BE2C (cell line): ENCODE data around the gene REL.

Source experiments
- DNase-seq: peaks from one replicate; pipeline ENCODE4 v3.0.0-alpha.2; 2020
- H3K27me3 ChIP-seq: fragments of 250-450 bp; sonication (Bioruptor Pico); 2 replicates; pipeline ENCODE4 v1.5.1; 2020; ENCODE audit warnings: mild to moderate bottlenecking
- H3K36me3 ChIP-seq: fragments of 250-450 bp; sonication (Bioruptor Pico); 2 replicates; pipeline ENCODE4 v1.5.1; 2020; ENCODE audit warnings: mild to moderate bottlenecking
- H3K4me1 ChIP-seq: fragments of 250-450 bp; sonication (Bioruptor Pico); 2 replicates; pipeline ENCODE4 v1.5.1; 2020
- H3K4me3 ChIP-seq: 2 replicates; pipeline ENCODE4 v1.5.1; 2011; ENCODE audit warnings: low read depth, low read length
- H3K9me3 ChIP-seq: fragments of 250-450 bp; sonication (Bioruptor Pico); 2 replicates; pipeline ENCODE4 v1.5.1; 2020
- CTCF ChIP-seq: IDR thresholded peaks from 2 replicates; pipeline ENCODE4 v1.5.1; 2012; ENCODE audit warnings: mild to moderate bottlenecking, low read depth, low read length

Gene REL

GRCh38 chr2:60838481-60838880, 42.9 kb upstream of the REL start:
- no peak for DNase-seq
- H3K36me3 ChIP-seq: no peaks in the 10 kb centered on the region
- H3K4me3 ChIP-seq: no peak overlapping the region
- no peaks in the 10 kb centered on the region for H3K27me3 ChIP-seq
- no peaks in the 10 kb centered on the region for H3K9me3 ChIP-seq
- H3K4me1 ChIP-seq: no peaks in the 10 kb centered on the region
- TF ChIP-seq CTCF: no peak

- no peak for TF ChIP-seq CTCF
- DNase-seq: no peak
- H3K36me3 ChIP-seq: no peaks in the 10 kb centered on the region
- no peaks in the 10 kb centered on the region for H3K4me1 ChIP-seq
- H3K4me3 ChIP-seq: no peak overlapping the region
- no peaks in the 10 kb centered on the region for H3K9me3 ChIP-seq
- no peaks in the 10 kb centered on the region for H3K27me3 ChIP-seq
Measured at GRCh38 chr2:60839126-60839813, 42.1 kb upstream of the REL start.

DNA sequence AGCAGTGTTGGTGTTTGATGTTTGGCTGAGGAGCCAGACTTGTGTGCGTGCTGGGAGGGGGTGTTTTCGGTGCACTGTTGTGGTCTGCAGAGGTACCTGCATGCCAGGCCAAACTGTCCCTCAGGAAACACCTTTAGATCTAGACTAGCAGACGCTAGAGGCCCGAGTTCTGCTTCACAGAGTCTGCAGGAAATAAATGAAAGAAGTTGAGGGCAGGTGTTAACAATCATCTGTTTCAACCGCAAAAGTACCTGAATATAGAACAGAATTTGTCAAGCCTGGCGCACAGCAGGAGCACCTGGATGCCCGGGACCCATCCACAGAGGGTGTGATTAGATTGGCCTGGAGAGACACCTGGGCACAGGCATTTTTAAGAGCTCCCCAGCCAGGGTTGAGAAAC, 40.5 kb upstream of the REL start:
- H3K4me3 ChIP-seq: no peak overlapping the region
- no peaks in the 10 kb centered on the region for H3K36me3 ChIP-seq
- no peak for DNase-seq
- no peaks in the 10 kb centered on the region for H3K27me3 ChIP-seq
- no peak for TF ChIP-seq CTCF
- no peaks in the 10 kb centered on the region for H3K4me1 ChIP-seq
- no peaks in the 10 kb centered on the region for H3K9me3 ChIP-seq

GRCh38 chr2:60843006-60843405, 38.4 kb upstream of the REL start:
- no peaks in the 10 kb centered on the region for H3K9me3 ChIP-seq
- no peak overlapping the region for H3K4me3 ChIP-seq
- no peaks in the 10 kb centered on the region for H3K27me3 ChIP-seq
- H3K4me1 ChIP-seq: no peaks in the 10 kb centered on the region
- no peaks in the 10 kb centered on the region for H3K36me3 ChIP-seq
- no peak for TF ChIP-seq CTCF
- DNase-seq: no peak

DNA sequence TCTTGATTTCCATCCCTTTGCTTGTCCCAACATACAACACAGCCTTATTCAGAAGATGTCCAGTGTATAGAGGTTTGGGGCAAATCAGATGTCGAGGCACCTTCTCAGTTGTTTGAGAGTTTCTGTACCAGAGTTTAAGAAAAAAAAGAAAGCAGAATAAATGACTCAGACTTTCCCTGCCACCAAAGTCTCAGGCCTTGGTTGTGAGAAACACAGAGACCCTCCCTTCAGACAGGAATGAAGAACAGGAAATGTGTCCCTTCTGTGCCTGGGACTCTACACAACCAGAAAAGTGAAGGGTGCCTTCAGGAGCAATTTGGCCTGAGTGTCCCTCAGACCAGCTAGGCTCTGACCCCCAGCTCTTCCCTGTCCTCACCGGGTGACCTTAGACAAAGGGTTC, 37.3 kb upstream of the REL start:
- no peak overlapping the region for H3K4me3 ChIP-seq
- no peak for DNase-seq
- no peaks in the 10 kb centered on the region for H3K27me3 ChIP-seq
- no peaks in the 10 kb centered on the region for H3K36me3 ChIP-seq
- H3K9me3 ChIP-seq: no peaks in the 10 kb centered on the region
- no peak for TF ChIP-seq CTCF
- H3K4me1 ChIP-seq: no peaks in the 10 kb centered on the region

DNA sequence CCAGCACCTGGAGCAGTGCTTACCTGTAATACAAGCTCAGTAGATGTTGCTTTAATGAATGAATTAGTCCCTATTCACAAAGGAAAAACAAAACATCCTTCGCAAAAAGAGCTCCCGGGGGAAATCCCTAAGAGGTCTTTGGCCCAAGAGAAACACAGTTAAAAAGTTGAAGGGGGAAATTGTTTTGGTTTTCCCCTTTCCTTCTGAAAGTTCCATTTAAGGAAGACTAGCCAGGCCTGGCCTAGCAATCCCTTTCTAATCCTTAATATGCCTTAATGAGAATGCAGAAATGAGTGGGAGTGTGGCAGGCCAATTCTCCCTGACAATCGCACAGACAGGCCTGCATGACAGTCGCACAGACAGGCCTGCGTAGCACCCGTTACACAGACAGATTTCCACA, 33.5 kb upstream of the REL start:
- no peak for DNase-seq
- Histone ChIP-seq H3K36me3 (no peaks in the 10 kb centered on the region), H3K4me1 (no peaks in the 10 kb centered on the region), H3K4me3 (no peak overlapping the region), H3K27me3 (no peaks in the 10 kb centered on the region), H3K9me3 (no peaks in the 10 kb centered on the region)
- no peak for TF ChIP-seq CTCF
